Activated CD4-positive, alpha-beta T cell treated with anti-CD3 and anti-CD28 coated beads for 36 hours (primary cell): ENCODE results near the gene RNASE8. TPM values are rescaled to one million over a fixed set of nuclear protein-coding genes. Genes with fewer than 3 reads are reported as not detected.
A peak's percentile ranks its signal among the peaks of the same experiment; 100 is the strongest.
"Not testable (repeated sequence)": the region's sequence is repeated elsewhere in the genome, so short reads cannot be mapped to it uniquely, and the experiment has no call there.

Source experiments
- ATAC-seq: fragments of 200-7000 bp; cut with Tn5 transposase; one replicate; pipeline ENCODE4 v1.10.0; 2021; ENCODE audit warnings: mild to moderate bottlenecking, moderate library complexity
- CTCF ChIA-PET: fragments of 350-600 bp; sonication (Branson Sonifier 250); formaldehyde crosslinking; loops from one replicate; lab custom pipeline; 2021; ENCODE audit warnings: antibody characterized with exemption; lab: Charles Lee
- POLR2A ChIA-PET: fragments of 350-600 bp; sonication (Branson Sonifier 250); formaldehyde crosslinking; loops from one replicate; lab custom pipeline; 2021; ENCODE audit warnings: antibody characterized with exemption, inconsistent platforms; lab: Charles Lee
- DNase-seq: peaks from one replicate; pipeline ENCODE4 v3.0.0-alpha.2; 2020
- H3K27ac Mint-ChIP-seq: one replicate; pipeline ENCODE4 v1.8.0; 2021; ENCODE audit warnings: mixed read lengths
- H3K27me3 Mint-ChIP-seq: one replicate; pipeline ENCODE4 v1.8.0; 2021; ENCODE audit warnings: mixed read lengths
- H3K36me3 Mint-ChIP-seq: one replicate; pipeline ENCODE4 v1.8.0; 2021; ENCODE audit warnings: low read depth, mixed read lengths
- H3K4me1 Mint-ChIP-seq: one replicate; pipeline ENCODE4 v1.8.0; 2021; ENCODE audit warnings: mixed read lengths
- H3K4me3 Mint-ChIP-seq: one replicate; pipeline ENCODE4 v1.8.0; 2021; ENCODE audit warnings: mild to moderate bottlenecking, moderate library complexity, mixed read lengths
- H3K9me3 Mint-ChIP-seq: one replicate; pipeline ENCODE4 v1.8.0; 2021; ENCODE audit warnings: low read depth, mixed read lengths
- intact Hi-C, 2 experiments: fragments of 100-400 bp; cut with DNase I in 1 of 2; cut with micrococcal nuclease in 1 of 2; formaldehyde crosslinking; loops; one replicate each; pipeline versions ENCODE4 v1.14.2 to v1.15.1; 2022 to 2024; cut with DNase I, micrococcal nuclease
- total RNA-seq, 2 experiments: library from RNA; stranded (reverse); gene quantifications; one replicate each; pipeline ENCODE4 v1.2.3, GENCODE V29; 2021

RNASE8 gene
- total RNA-seq, result not detected

GRCh38 chr14:21057803-21058675 lies at the start of gene RNASE8:
Gene RNASE8, plus strand, starts transcription at chr14:21057822. Its CDS starts 71 bp downstream, at chr14:21057893.
- ChIA-PET CTCF (interaction anchor here (0.7 to 2.2 kb wide), 5 partner anchors 11 to 43 kb away, joined by 3 to 11 read pairs (median 3); no protein-coding TSS in a partner anchor), POLR2A (no interaction called here)
- Mint-ChIP-seq H3K9me3 (no peaks in the 10 kb centered on the region), H3K27me3 (peaks cover 15% of the 10 kb centered on the region), H3K4me1 (peaks cover 2% of the 10 kb centered on the region), H3K27ac (no peak within 1 kb of the TSS), H3K36me3 (no peaks in the 10 kb centered on the region), H3K4me3 (no peak within 1 kb of the TSS)
- DNase-seq, result peak; percentile 26
- intact Hi-C loops, result no loop called here
- ATAC-seq, result peak; percentile 60

GRCh38 chr14:21009721-21010120 lies 47.9 kb upstream of the RNASE8 start:
- H3K36me3 Mint-ChIP-seq, result not testable (repeated sequence)

GRCh38 chr14:21011136-21011535 lies 46.5 kb upstream of the RNASE8 start:
- ATAC-seq, result no peak
- Mint-ChIP-seq H3K27ac (no peak overlapping the region), H3K27me3 (peaks cover 15% of the 10 kb centered on the region), H3K36me3 (no peaks in the 10 kb centered on the region), H3K9me3 (no peaks in the 10 kb centered on the region), H3K4me3 (no peak overlapping the region), H3K4me1 (no peaks in the 10 kb centered on the region)
- no peak for DNase-seq
- CTCF ChIA-PET, result interaction anchor here (0.6 to 13.8 kb wide), 12 partner anchors 10 to 149 kb away, joined by 3 to 183 read pairs (median 4); partner anchors contain the start of genes RNASE7 and SLC39A2
- intact Hi-C loops, result loop anchor here in 1 of 2 experiments (10.0 kb wide), 1 partner anchor 544 kb away; no protein-coding TSS in a partner anchor
- POLR2A ChIA-PET, result no interaction called here

More at GRCh38 chr14:21009721-21010120, 47.9 kb upstream of the RNASE8 start:
- DNase-seq, H3K4me1 Mint-ChIP-seq, POLR2A ChIA-PET, H3K4me3 Mint-ChIP-seq, ATAC-seq, H3K9me3 Mint-ChIP-seq, H3K27ac Mint-ChIP-seq: not testable (repeated sequence)
- H3K27me3 Mint-ChIP-seq, result peaks cover 15% of the 10 kb centered on the region
- CTCF ChIA-PET, result interaction anchor here (1.5 to 7.3 kb wide), 2 partner anchors 11 to 82 kb away, joined by 5 to 68 read pairs; partner anchors contain the start of gene SLC39A2
- intact Hi-C loops, result loop anchor here in 1 of 2 experiments (10.0 kb wide), 1 partner anchor 545 kb away; no protein-coding TSS in a partner anchor

- H3K4me3 Mint-ChIP-seq, result no peak overlapping the region
- CTCF ChIA-PET, result interaction anchor here (0.6 to 13.8 kb wide), 50 partner anchors 9 to 467 kb away, joined by 3 to 183 read pairs (median 6); partner anchors contain the start of genes ARHGEF40, METTL17, NDRG2 and RNASE13
- ATAC-seq, result peak; percentile 87
- no peaks in the 10 kb centered on the region for H3K4me1 Mint-ChIP-seq
- peaks cover 15% of the 10 kb centered on the region for H3K27me3 Mint-ChIP-seq
- H3K9me3 Mint-ChIP-seq, result no peaks in the 10 kb centered on the region
- POLR2A ChIA-PET, result interaction anchor here (0.6 to 2.6 kb wide), 4 partner anchors 25 to 1789 kb away, joined by 3 to 14 read pairs (median 5); no protein-coding TSS in a partner anchor
- no peak overlapping the region for H3K27ac Mint-ChIP-seq
- DNase-seq, result peak; percentile 87
- no peaks in the 10 kb centered on the region for H3K36me3 Mint-ChIP-seq
- intact Hi-C loops, result loop anchor here (1.0 to 10.0 kb wide), 5 partner anchors 22 to 540 kb away; no protein-coding TSS in a partner anchor
These were observed 42.8 kb upstream of the RNASE8 start for GRCh38 chr14:21014761-21015190.

GRCh38 chr14:21015312-21015711 lies 42.3 kb upstream of the RNASE8 start:
- Mint-ChIP-seq H3K4me1 (no peaks in the 10 kb centered on the region), H3K27me3 (peaks cover 15% of the 10 kb centered on the region), H3K36me3 (no peaks in the 10 kb centered on the region), H3K27ac (no peak overlapping the region), H3K9me3 (no peaks in the 10 kb centered on the region), H3K4me3 (no peak overlapping the region)
- DNase-seq, result no peak
- POLR2A ChIA-PET, result interaction anchor here (0.7 to 2.6 kb wide), 2 partner anchors 89 to 229 kb away, joined by 3 to 14 read pairs; no protein-coding TSS in a partner anchor
- no peak for ATAC-seq
- CTCF ChIA-PET, result interaction anchor here (0.6 to 13.8 kb wide), 46 partner anchors 9 to 1941 kb away, joined by 3 to 183 read pairs (median 6); partner anchors contain the start of genes ARHGEF40, HAUS4, METTL17 and NDRG2
- intact Hi-C loops, result loop anchor here (1.0 to 10.0 kb wide), 2 partner anchors 21 to 539 kb away; no protein-coding TSS in a partner anchor

GRCh38 chr14:21016413-21017190 lies 41.0 kb upstream of the RNASE8 start:
- H3K27me3 Mint-ChIP-seq, result peaks cover 12% of the 10 kb centered on the region
- ChIA-PET CTCF (interaction anchor here (0.6 to 13.8 kb wide), 19 partner anchors 11 to 93 kb away, joined by 3 to 183 read pairs (median 17); partner anchors contain the start of genes SLC39A2 and TPPP2), POLR2A (interaction anchor here (0.6 to 2.6 kb wide), 2 partner anchors 29 to 88 kb away, joined by 4 to 14 read pairs; no protein-coding TSS in a partner anchor)
- ATAC-seq (no peak), DNase-seq (no peak)
- H3K4me1 Mint-ChIP-seq, result no peaks in the 10 kb centered on the region
- no peak overlapping the region for H3K27ac Mint-ChIP-seq
- no peaks in the 10 kb centered on the region for H3K9me3 Mint-ChIP-seq
- H3K4me3 Mint-ChIP-seq, result no peak overlapping the region
- H3K36me3 Mint-ChIP-seq, result no peaks in the 10 kb centered on the region
- intact Hi-C loops, result loop anchor here in 1 of 2 experiments (10.0 kb wide), 1 partner anchor 538 kb away; no protein-coding TSS in a partner anchor

- no peak overlapping the region for H3K4me3 Mint-ChIP-seq
- no peaks in the 10 kb centered on the region for H3K36me3 Mint-ChIP-seq
- no peak for ATAC-seq
- DNase-seq, result no peak
- H3K27me3 Mint-ChIP-seq, result peaks cover 4% of the 10 kb centered on the region
- H3K9me3 Mint-ChIP-seq, result no peaks in the 10 kb centered on the region
- intact Hi-C loops, result loop anchor here in 1 of 2 experiments (10.0 kb wide), 1 partner anchor 537 kb away; no protein-coding TSS in a partner anchor
- no peak overlapping the region for H3K27ac Mint-ChIP-seq
- ChIA-PET POLR2A (no interaction called here), CTCF (interaction anchor here (0.8 to 13.8 kb wide), 8 partner anchors 18 to 92 kb away, joined by 3 to 183 read pairs (median 8); no protein-coding TSS in a partner anchor)
- no peaks in the 10 kb centered on the region for H3K4me1 Mint-ChIP-seq
These were observed 39.9 kb upstream of the RNASE8 start for GRCh38 chr14:21017528-21018245.

- Mint-ChIP-seq H3K27me3 (peaks cover 2% of the 10 kb centered on the region), H3K36me3 (no peaks in the 10 kb centered on the region)
- CTCF ChIA-PET, result interaction anchor here (0.7 to 13.8 kb wide), 5 partner anchors 13 to 86 kb away, joined by 3 to 183 read pairs (median 12); no protein-coding TSS in a partner anchor
These were observed 39.3 kb upstream of the RNASE8 start for GRCh38 chr14:21018286-21018685.

GRCh38 chr14:21018781-21019180 lies 38.8 kb upstream of the RNASE8 start:
- intact Hi-C loops, result loop anchor here in 1 of 2 experiments (10.0 kb wide), 1 partner anchor 536 kb away; no protein-coding TSS in a partner anchor
- CTCF ChIA-PET, result interaction anchor here (0.7 to 13.8 kb wide), 6 partner anchors 13 to 287 kb away, joined by 3 to 183 read pairs (median 8); no protein-coding TSS in a partner anchor
- H3K4me3 Mint-ChIP-seq, result no peak overlapping the region
- no peaks in the 10 kb centered on the region for H3K9me3 Mint-ChIP-seq
- POLR2A ChIA-PET, result no interaction called here
- no peak overlapping the region for H3K27ac Mint-ChIP-seq
- no peak for DNase-seq
- ATAC-seq, result no peak
- peaks cover 6% of the 10 kb centered on the region for H3K4me1 Mint-ChIP-seq
- peaks cover 2% of the 10 kb centered on the region for H3K27me3 Mint-ChIP-seq
- H3K36me3 Mint-ChIP-seq, result no peaks in the 10 kb centered on the region

More at GRCh38 chr14:21018286-21018685, 39.3 kb upstream of the RNASE8 start:
- intact Hi-C loops, result loop anchor here in 1 of 2 experiments (10.0 kb wide), 1 partner anchor 537 kb away; no protein-coding TSS in a partner anchor
- DNase-seq (no peak), ATAC-seq (no peak)
- Mint-ChIP-seq H3K27ac (no peak overlapping the region), H3K4me1 (peaks cover 3% of the 10 kb centered on the region), H3K9me3 (no peaks in the 10 kb centered on the region), H3K4me3 (no peak overlapping the region)
- POLR2A ChIA-PET, result no interaction called here
